HepG2 (cell line): Measurements from ENCODE around the gene ADCY6. TPM values are rescaled to one million over a fixed set of nuclear protein-coding genes. Genes with fewer than 3 reads are reported as not detected.

Experiments used
- ARID3A ChIP-seq: IDR thresholded peaks from 2 replicates; pipeline ENCODE4 v1.6.1; 2012; ENCODE audit warnings: low read depth, low read length, improper control_type of control experiment
- BCLAF1 ChIP-seq: fragments of 450-650 bp; IDR thresholded peaks from 2 replicates; pipeline ENCODE4 v1.6.1; 2017; ENCODE audit warnings: mild to moderate bottlenecking
- CC2D1A ChIP-seq: sonication (generic); formaldehyde crosslinking; IDR thresholded peaks from 2 replicates; pipeline ENCODE4 v1.8.1; 2023; ENCODE audit warnings: mild to moderate bottlenecking, missing genetic modification reagents
- DBP ChIP-seq: sonication (generic); formaldehyde crosslinking; IDR thresholded peaks from 2 replicates; pipeline ENCODE4 v1.4.0; 2020; ENCODE audit warnings: missing genetic modification reagents; ENCODE audit errors: not compliant biosample characterization
- HNF4A ChIP-seq: sonication (generic); formaldehyde crosslinking; IDR thresholded peaks from 2 replicates; pipeline ENCODE4 v1.4.0; 2020; ENCODE audit warnings: missing genetic modification reagents
- IKZF5 ChIP-seq: IDR thresholded peaks from 2 replicates; pipeline ENCODE4 v1.6.1; 2018; ENCODE audit warnings: missing genetic modification reagents, mild to moderate bottlenecking, missing compliant biosample characterization
- PAXIP1 ChIP-seq: sonication (generic); formaldehyde crosslinking; conservative IDR thresholded peaks from 2 replicates; pipeline ENCODE4 v1.4.0; 2020; ENCODE audit warnings: mild to moderate bottlenecking, missing genetic modification reagents, moderate library complexity
- TAF15 ChIP-seq: fragments of 200-400 bp; formaldehyde crosslinking; IDR thresholded peaks from one replicate; pipeline ENCODE4 v1.6.1; 2018; ENCODE audit warnings: mild to moderate bottlenecking, low read depth, low read length; ENCODE audit not compliant: poor library complexity, severe bottlenecking
- ZHX1 ChIP-seq: sonication (generic); formaldehyde crosslinking; IDR thresholded peaks from 2 replicates; pipeline ENCODE4 v1.8.1; 2022; ENCODE audit warnings: low read depth, mild to moderate bottlenecking, missing genetic modification reagents
- ZNF232 ChIP-seq: sonication (generic); formaldehyde crosslinking; IDR thresholded peaks from 2 replicates; pipeline ENCODE4 v1.4.0; 2020; ENCODE audit warnings: missing genetic modification reagents, borderline replicate concordance
- ZNF251 ChIP-seq: sonication (generic); formaldehyde crosslinking; IDR thresholded peaks from 2 replicates; pipeline ENCODE4 v1.9.0; 2021; ENCODE audit warnings: mild to moderate bottlenecking, missing genetic modification reagents
- ZNF317 ChIP-seq: sonication (generic); formaldehyde crosslinking; IDR thresholded peaks from 2 replicates; pipeline ENCODE4 v1.5.0; 2020; ENCODE audit warnings: mild to moderate bottlenecking, missing genetic modification reagents
- ZNF510 ChIP-seq: sonication (generic); formaldehyde crosslinking; IDR thresholded peaks from 2 replicates; pipeline ENCODE4 v1.4.0; 2020; ENCODE audit warnings: low read depth, mild to moderate bottlenecking, missing genetic modification reagents
- ZNF576 ChIP-seq: sonication (generic); formaldehyde crosslinking; IDR thresholded peaks from 2 replicates; pipeline ENCODE4 v1.4.0; 2020; ENCODE audit warnings: mild to moderate bottlenecking, missing genetic modification reagents
- ZNF776 ChIP-seq: sonication (generic); formaldehyde crosslinking; IDR thresholded peaks from 2 replicates; pipeline ENCODE4 v1.4.0; 2020; ENCODE audit warnings: mild to moderate bottlenecking, missing genetic modification reagents
- ZNF816 ChIP-seq: sonication (generic); formaldehyde crosslinking; IDR thresholded peaks from 2 replicates; pipeline ENCODE4 v1.8.0; 2022; ENCODE audit warnings: missing genetic modification reagents, mild to moderate bottlenecking, borderline replicate concordance
- polyA plus RNA-seq, 8 experiments: library from polyadenylated mRNA; depleted of rRNA in 3 of 8; stranded (reverse) in 7 of 8; unstranded in 1 of 8; fragments of >200 nt; fragmentation: Illumina TruSeq in 4 of 8; extraction: Trizol in 4 of 8; gene quantifications; 2 replicates each; pipeline versions ENCODE4 v1.2.1 to v1.2.3, GENCODE V29; 2011 to 2016; ENCODE audit warnings: low read depth in 4 of 8, missing spikeins in 1 of 8, mixed read lengths in 1 of 8; ENCODE audit not compliant: insufficient read depth in 1 of 8
- total RNA-seq, 5 experiments: library from RNA; depleted of rRNA; stranded (reverse); fragments of >200 nt; fragmentation: Illumina TruSeq; extraction: Trizol; gene quantifications; 2 replicates each; pipeline ENCODE4 v1.2.3, GENCODE V29; 2016; ENCODE audit warnings: low read depth in 1 of 5

The ADCY6 gene
- total and polyA plus RNA-seq, 2 of the 13 experiments (the other 11 are each of a cell fraction or from before 2014, with no cell fraction given): 10.6 to 11.8 TPM

GRCh38 chr12:48838048-48838447, 49.2 kb upstream of the ADCY6 start (continued):
- TF ChIP-seq PAXIP1 (CRISPR knock-in tag) (peak; percentile 75), ZNF510 (CRISPR knock-in tag) (no peak), ARID3A (no peak), ZNF317 (no peak), ZNF576 (CRISPR knock-in tag) (no peak), HNF4A (CRISPR knock-in tag) (peak; percentile 71), ZNF251 (CRISPR knock-in tag) (no peak), ZNF776 (CRISPR knock-in tag) (no peak), ZNF816 (no peak), ZNF232 (CRISPR knock-in tag) (no peak), TAF15 (no peak), ZHX1 (CRISPR knock-in tag) (no peak), IKZF5 (CRISPR knock-in tag) (no peak), DBP (CRISPR knock-in tag) (no peak), BCLAF1 (no peak), CC2D1A (CRISPR knock-in tag) (no peak)
